Measurements from ENCODE around the gene NIP7. TPM values are rescaled to one million over a fixed set of nuclear protein-coding genes. Genes with fewer than 3 reads are reported as not detected.

The NIP7 gene
- total and polyA plus RNA-seq, 2 donors (not counting 3 experiments of a cell fraction or from before 2014, with no cell fraction given): 8.8 to 46.8 TPM

DNA sequence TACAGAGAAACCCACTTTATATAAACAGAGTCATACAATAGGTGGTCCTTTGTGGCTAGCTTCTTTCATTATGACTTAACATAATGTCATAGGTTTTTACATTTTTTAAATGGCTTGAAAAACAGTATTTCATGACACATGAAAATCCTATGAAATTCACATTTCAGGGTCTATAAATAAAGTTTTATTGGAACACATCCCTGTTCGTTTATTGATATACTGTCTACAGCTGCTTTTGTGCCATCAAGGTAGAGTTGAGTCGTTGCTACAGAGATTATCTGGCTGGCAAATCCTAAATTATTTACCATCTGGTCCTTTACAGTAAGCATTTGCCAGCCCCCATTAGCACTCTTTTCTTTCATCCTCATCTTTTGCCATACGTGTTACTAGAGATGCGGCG lies 26.1 kb upstream of the NIP7 start:
- H3K27ac ChIP-seq (ENCODE audit: insufficient read depth, low read depth, low read length): no peak overlapping the region
- no peak overlapping the region for H3K4me3 ChIP-seq (replicated peaks in 1 of 3; ENCODE audit: insufficient read depth in 1 of 3, low read depth in 1 of 3, low read length in 3 of 3)
- DNase-seq (ENCODE audit: low read depth, low spot score): no peak
- TF ChIP-seq JUN (IDR thresholded peaks at IDR 0.05; ENCODE audit: borderline replicate concordance, insufficient read depth, insufficient read length, low read depth) (no peak), EZH2 (IDR thresholded peaks at IDR 0.05; ENCODE audit: borderline replicate concordance, low read depth, low read length, severe bottlenecking) (no peak), MYC (IDR thresholded peaks at IDR 0.05; ENCODE audit: low read depth, low read length) (no peak), GATA2 (IDR thresholded peaks at IDR 0.05; ENCODE audit: insufficient read depth, insufficient read length, low read depth, low read length) (no peak), POLR2AphosphoS5 (IDR thresholded peaks at IDR 0.05; ENCODE audit: insufficient read depth, low read depth, low read length) (no peak), CTCF (IDR thresholded peaks at IDR 0.05; ENCODE audit: extremely low read depth in 1 of 2, insufficient read depth in 1 of 2, low read depth in 1 of 2, low read length in 2 of 2) (no peak), POLR2A (IDR thresholded peaks at IDR 0.05; ENCODE audit: low read depth, low read length) (no peak), MAX (IDR thresholded peaks at IDR 0.05; ENCODE audit: insufficient read depth, insufficient read length) (no peak), FOS (IDR thresholded peaks at IDR 0.05; ENCODE audit: borderline replicate concordance, insufficient read depth, low read length) (no peak)
- H3K4me2 ChIP-seq (ENCODE audit: insufficient read depth, low read length): no peak overlapping the region
- ChIA-PET POLR2A (no interaction called here), CTCF (no interaction called here)
- peaks cover 10% of the 10 kb centered on the region for H3K4me1 ChIP-seq (ENCODE audit: control insufficient read depth, extremely low read depth, insufficient read depth, low read length)
- H2AFZ ChIP-seq (ENCODE audit: low read depth, low read length): no peak overlapping the region
- no TSS peak for BruUV-seq (replicated peaks)
- peaks cover 41% of the 10 kb centered on the region for H3K79me2 ChIP-seq (ENCODE audit: control insufficient read depth, insufficient read depth, low read length)
- intact Hi-C loops (cut with micrococcal nuclease): loop anchor here (5.0 kb wide), 1 partner anchor 254 kb away; the partner anchor contains the start of gene NFAT5
- no peak for FAIRE-seq
- no peaks in the 10 kb centered on the region for H3K9me3 ChIP-seq (replicated peaks; ENCODE audit: control insufficient read depth, insufficient read depth, low read length)
- dilution Hi-C loops (cut with MboI; ENCODE audit: extremely low pct_ligation_motif_present, low sequenced_read_pairs): no loop called here
- no peaks in the 10 kb centered on the region for H4K20me1 ChIP-seq (replicated peaks; ENCODE audit: control insufficient read depth, extremely low read depth, insufficient read depth, low read length)
- H3K36me3 ChIP-seq (ENCODE audit: control insufficient read depth in 2 of 2, extremely low read depth in 1 of 2, insufficient read depth in 2 of 2, low read length in 2 of 2): peaks cover 10 to 26% of the 10 kb centered on the region in 2 experiments
- H3K27me3 ChIP-seq (ENCODE audit: control insufficient read depth in 2 of 2, insufficient read depth in 2 of 2, low read length in 2 of 2): no peaks in the 10 kb centered on the region
- H3K9ac ChIP-seq (replicated peaks; ENCODE audit: extremely low read depth, insufficient read depth, low read length): no peak overlapping the region
- H3K9me1 ChIP-seq (replicated peaks; ENCODE audit: control insufficient read depth, extremely low read depth, insufficient read depth, low read length): no peaks in the 10 kb centered on the region
